Putamen (tissue), 1 donor: Measurements from ENCODE around the gene RSPO1.
"Not testable (repeated sequence)": the region's sequence is repeated elsewhere in the genome, so short reads cannot be mapped to it uniquely, and the experiment has no call there.

Experiments
- DNase-seq: peaks from one replicate; pipeline ENCODE4 v3.0.0-alpha.2; 2016; ENCODE audit warnings: low spot score

RSPO1 gene

DNA sequence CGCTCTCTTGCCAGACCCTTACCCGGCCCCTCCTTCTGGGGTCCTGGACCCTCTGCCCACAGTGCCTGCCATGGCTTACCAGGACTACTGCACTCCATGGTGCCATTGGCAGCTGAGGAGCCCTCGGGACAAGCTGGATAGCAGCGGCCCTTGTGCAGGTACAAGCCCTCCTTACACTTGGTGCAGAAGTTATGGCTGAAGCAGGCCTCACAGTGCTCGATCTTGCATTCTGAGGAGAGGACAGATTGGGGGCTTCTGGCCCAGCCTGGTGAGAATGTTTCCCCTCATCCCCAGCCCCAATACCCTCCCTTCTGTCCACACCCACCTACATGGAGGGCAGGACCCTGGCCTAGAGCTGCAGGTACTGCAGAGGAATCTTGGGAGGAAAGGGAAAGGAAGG lies 20.6 kb downstream of the RSPO1 start:
- DNase-seq: no peak

DNA sequence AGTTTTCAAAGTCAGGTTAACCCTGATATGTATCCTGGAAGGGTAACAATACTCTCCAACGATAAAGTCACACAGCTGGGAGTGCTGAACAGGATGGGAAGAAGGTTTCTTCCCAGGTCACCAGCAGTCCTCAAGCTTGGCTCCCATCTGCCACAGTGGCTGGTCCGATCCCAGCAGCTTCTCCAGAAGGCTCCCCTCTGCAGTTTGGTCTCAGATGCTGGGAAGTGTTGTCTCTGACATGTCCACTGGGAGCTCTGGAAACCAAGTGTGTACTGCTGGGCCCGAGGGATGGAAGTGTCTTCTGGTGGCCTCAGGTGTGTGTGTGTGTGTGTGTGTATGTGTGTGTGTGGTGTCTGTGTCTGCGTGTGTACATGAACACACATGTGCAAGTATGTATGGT lies 22.5 kb downstream of the RSPO1 start:
- DNase-seq: no peak

DNA sequence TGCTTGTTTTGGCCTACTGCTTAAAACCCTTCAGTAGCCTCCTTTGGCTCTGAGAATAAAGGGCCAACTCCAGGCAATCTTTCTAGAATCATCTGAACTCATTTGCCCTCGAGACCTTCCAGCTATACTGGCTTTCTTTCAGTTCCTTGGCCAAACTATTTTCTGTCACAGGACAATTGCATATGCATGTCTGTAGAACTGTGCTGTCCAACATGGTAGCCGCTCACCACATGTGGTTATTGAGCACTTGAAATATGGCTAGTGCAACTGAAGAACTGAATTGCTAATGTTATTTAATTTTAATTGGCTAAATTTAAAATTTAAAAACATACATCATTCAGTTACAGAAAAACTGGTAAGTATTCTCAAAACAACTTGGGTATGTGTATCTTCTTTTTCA lies 24.7 kb downstream of the RSPO1 start:
- no peak for DNase-seq

DNA sequence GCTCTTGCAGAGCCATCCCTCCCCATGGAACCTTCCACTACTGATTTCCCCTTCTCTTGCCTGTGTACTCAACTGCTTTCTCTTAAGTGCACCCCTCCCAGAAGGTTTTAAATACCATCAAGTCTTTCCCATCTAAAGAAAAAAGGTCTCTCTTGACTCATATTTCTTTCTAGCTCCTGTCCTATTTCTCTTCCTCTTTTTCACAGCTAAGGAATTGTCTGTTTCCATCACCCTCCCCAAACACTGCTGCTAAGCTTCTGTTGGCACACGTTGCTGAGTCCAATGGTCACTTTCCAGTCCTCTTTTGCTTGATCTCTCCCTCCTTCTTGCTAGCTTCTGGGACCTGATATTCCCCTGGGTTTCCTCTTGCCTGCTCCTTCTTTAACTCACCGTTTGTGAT lies 25.7 kb downstream of the RSPO1 start:
- no peak for DNase-seq

DNA sequence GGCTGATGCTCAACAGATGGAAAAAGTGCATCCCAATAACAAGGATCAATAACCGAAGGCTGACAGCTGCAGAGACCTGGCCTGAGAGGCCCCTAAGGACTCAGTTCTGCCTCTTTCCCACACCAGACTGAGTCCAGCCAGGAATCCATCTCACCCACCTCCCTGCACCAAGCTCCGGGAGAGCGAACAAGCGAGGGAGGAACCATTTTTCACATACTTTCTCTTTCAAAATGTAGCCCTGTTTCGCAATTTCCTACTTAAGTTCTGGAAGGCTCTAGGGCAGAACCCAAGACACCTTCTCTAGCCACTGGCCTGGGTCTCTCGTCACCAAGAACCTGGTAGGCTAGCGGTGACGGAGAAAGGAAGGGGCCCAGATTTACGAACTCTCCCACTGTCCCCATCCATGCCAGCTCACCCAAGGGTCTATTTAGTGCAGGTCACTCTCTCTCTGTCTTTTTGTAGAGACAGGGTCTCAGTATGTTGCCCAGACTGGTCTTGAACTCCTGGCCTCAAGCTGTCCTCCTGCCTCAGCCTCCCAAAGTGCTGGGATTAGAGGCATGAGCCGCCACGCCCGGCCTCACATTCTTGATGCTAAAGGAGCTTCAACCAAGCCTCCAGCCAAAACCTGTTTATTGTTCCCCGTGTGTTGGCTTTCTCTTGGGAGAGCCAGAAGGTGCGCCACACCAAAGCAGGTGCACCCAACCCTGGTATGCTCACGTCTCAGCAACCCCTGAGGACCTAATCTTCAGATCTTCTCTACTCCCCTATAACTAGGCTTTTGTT lies 28.0 kb downstream of the RSPO1 start:
- DNase-seq: no peak

DNA sequence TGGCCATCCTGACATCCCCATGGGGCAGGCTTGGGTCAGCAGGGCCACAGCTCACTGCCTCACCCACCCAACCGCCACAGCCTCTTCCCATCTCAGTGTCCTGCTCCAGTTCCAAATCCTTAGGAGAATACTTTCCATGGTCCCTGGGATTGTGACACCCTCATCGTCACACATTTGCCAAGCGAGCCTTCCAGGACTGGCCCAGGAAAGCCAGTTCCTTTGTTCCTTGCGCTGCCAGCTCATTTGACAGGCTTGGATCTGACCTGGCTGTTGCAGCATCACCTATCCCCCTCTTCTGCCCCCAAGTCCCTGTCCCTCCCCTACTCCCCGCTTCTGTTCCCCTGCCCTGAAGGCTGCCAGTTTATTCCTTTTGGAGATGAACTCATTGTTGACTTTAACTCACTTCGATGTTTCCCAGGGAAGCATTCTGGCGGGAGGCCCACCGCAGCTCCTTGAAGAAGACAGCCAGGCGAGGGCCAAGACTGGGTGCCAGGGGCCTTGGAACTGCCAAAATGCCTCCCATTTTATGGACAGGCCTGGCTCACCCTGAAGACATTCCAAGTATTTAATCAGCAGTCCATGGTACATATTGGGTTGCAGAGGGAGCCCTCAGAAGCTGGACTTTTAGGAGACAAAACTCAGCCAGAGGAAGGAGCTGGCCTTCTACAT lies 28.8 kb downstream of the RSPO1 start:
- no peak for DNase-seq

DNA sequence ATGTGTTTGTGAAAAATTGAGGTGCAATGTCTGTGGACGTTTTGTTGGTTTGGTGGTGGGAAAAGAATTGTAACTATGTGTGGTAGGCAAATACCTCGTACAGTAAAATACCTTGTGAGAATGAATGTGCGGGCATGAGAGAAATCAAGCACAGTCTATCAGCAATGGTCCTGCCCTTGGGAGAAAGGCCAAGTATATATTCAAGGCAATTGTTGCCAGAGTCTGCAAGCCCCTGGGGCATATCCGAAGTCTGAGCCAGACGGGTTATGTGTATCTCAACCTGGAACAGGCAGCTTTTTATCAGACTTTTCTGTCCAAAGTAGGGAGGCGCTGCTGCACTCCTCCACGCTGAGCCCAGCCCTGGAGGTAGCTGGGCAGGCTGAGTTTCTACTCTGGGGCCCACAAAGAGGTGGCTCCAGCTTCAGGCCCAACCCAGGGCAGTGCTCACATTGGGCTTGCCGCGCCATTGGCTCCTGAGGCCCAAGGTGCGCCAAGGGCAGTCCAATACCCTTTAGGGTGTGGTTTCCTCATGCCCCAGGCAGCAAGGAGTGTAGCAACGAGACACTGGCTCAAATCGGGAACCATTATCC lies 29.5 kb downstream of the RSPO1 start:
- no peak for DNase-seq

DNA sequence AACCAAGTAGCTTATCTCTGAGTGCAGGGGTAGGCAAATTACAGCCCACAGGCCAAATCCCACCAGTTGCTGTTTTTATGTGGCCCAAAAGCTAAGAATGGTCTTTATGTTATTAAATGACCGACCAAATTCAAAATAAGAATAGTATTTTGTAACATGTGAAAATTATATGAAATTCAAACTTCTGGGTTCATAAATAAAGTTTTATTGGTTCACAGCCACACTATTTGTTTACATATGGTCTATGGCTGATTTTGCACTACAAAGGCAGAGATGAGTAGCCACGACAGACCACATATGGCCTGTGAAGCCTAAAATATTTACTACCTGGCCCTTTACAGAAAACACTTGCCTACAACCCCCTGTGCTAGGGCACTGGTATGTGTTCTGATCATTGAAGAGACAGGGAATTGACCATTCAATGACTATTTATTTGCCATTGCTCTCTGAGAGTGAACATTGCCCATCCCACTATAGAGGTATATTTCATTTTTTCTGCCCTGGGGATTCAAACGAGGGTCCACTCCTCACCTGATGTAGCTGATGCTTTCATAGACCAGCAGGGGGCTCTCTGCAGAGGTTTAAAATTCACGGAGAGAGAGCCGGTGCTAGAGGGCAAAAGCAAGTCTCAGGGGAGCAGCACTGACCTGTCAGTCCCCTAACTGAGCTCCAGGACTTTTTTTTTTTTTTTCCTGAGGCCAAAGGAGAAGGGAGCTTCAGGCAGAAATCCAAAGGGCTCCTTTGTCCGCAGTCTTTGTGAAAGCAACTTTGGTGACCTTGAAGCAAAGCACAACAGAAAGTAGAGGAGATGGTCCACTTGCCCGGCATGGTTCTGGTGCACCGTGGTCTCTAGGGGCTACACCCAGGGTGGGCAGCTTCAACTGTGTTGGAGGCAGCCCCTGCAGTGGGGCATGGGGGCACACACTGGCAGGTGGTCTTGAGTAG lies 31.7 kb downstream of the RSPO1 start:
- no peak for DNase-seq

DNA sequence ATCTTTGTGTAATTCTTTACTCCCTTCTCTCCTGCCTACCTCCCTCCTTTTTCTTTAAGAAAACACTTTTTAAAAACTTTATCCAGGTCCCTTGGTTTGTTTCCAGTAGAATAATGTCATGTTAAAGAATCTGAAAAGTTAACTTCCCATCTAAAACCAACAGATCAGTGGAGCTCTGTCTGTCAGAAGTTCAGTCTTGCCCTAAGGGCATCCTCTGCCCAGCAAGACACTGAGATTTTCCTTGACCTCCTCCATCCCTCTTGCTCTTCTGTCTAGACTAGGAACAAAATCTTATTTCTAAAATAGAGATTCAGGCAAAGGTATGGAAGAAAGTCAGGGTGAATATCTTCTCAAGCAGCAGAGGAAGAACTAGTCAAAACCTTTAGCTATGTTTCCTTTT lies 33.3 kb downstream of the RSPO1 start:
- DNase-seq: no peak

DNA sequence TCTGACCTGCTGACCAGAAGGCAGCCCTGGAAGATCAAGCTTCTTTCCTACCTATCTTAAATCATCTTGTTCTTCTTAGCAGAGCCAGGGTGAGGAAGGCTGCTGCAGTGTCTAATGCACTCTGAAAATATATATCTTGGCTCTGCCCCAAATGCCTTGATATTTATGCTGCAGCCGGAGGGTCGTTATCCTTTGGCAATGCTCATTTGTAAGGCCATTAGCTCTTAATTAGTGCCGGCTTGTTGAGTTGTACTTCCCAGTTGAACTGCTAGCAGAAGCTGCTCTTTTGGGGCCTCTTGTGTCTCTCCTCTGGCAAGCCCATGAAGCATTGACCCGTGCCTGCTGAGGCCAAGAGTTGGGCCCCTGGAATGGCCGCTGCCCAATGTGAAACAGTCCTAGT lies 34.8 kb downstream of the RSPO1 start:
- DNase-seq: no peak

DNA sequence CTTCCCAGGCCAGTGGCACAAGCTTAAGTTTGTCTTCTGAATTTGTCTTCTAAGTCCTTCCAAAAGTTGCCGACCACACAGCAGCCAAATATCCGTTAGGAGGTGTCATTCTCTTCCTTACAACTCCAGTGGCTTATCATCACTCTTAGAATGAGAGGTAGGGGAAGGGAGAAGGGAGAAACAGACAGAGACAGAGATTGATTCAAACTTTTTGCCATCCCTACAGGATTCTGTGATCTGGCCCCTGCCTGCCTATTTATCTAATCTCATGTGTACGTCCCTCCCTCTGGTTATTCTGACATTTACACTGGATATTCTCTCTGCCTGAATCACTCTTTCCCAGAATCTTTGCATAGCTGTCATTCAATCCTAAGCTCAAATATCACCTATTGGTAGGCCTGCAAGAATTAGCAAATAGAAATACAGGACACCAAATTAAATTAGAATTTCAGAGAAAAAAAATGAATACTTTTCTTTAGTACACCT lies 38.5 kb downstream of the RSPO1 start:
- no peak for DNase-seq

DNA sequence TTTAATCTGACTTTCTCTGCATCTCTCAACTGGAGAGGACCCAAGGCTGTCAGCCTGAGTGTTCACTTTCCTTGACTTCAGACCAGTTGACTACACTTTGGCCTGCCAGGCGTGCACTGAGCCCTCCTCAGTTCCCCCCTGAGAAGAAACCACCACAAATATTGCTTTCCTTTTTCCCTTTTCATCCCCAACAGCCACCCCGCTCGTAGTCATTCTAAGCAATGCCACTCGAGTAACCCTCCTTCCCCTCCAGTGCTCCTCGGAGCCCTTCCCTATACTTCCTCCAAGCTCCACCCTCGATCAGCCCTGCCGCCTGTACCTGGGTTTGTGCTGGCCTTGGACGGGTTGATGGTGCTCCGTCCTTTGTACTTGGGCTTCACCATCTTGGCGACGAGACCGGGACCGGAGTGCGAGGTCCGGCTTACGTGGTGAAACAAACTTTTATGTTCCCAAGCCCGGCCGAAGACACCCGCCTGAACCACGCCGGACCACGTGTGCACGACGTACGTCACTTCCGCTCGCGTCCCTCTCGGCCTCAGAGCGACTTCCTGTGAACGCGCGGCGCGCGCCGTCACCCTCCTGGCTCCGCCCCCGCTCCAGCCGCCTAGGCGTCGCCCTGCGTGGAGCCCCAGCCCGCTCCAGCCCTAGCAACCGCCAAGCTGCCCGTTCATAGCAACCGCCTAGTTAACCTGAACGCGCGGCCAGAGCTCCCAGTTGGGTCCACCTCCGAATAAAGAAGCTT lies 39.1 kb downstream of the RSPO1 start, which contains the start of gene GNL2:
Gene GNL2 (minus strand): TSS at position 498 of the 742 bp plus-strand sequence. CDS start 115 bp downstream, at position 383.
- peak; percentile 95 for DNase-seq

DNA sequence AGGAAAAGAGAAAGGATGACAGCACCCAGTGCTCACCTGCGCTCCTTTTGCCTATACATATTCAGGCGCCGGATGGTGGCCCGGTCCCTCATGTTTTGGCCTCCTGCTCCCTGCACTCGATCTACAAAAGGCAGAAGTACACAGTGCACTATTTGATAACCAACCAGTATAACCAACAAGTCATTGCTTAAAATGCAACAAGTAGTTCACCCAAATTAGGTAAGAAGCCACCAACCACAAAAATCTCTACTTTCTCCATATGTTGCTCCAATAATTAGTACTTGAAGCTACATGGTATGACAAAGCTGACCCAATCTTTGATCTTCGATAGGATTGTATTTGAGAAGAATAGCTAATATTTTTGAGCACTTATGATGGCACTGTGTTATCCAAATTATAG lies 41.0 kb downstream of the RSPO1 start:
- DNase-seq: no peak

DNA sequence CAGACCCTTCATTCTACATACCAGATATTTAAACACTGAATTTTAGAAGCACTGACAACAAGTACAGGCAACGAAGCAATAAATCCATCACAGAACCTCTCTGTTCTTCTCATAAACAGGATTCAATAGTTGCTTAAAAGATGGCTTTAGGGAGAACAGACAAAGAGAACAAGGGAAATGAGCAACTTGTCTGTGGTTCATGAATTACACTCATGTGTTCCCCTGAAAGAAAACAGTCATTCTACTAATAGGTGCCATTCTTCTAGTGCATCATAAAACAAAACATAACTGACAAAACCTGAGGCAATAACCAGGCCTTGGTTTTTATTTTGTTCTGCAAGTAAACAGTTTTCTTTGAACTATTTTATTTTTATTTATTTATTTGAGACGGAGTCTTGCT lies 45.8 kb downstream of the RSPO1 start:
- DNase-seq: no peak

DNA sequence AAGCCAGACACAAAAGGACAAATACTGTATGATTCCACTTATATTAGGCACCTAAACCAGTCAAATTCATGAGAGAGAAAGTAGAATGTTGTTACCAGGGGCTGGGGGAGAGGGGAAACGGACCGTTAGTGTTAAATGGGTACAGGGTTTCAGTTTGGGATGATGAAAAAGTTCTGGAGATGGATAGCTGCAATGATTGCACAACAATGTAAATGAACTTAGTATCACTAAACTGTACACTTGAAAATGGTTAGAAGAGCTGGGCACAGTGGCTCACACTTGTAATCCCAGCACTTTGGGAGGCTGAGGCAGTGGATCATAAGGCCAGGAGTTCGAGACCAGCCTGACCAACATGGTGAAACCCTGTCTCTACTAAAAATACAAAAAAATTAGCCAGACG lies 50.1 kb downstream of the RSPO1 start:
- DNase-seq: not testable (repeated sequence)

DNA sequence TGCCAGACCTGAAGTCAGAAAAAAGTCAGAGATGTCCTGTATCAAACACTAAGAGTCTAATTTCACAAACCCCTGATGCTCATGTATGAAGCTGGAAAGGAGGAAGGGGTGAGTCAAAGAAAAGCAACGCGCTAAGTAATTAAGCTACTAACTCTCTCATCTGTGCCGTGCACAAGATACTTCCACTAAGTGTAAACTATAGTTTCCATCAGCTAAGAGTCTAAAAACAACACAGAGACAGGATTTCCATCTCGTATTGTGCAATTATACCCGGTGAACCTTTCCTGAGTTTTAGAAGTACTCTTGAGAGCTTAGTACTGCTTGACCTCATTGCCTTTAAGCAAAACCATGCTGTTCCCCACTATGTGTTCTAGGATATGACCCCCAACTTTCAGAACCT lies 59.0 kb downstream of the RSPO1 start:
- no peak for DNase-seq

DNA sequence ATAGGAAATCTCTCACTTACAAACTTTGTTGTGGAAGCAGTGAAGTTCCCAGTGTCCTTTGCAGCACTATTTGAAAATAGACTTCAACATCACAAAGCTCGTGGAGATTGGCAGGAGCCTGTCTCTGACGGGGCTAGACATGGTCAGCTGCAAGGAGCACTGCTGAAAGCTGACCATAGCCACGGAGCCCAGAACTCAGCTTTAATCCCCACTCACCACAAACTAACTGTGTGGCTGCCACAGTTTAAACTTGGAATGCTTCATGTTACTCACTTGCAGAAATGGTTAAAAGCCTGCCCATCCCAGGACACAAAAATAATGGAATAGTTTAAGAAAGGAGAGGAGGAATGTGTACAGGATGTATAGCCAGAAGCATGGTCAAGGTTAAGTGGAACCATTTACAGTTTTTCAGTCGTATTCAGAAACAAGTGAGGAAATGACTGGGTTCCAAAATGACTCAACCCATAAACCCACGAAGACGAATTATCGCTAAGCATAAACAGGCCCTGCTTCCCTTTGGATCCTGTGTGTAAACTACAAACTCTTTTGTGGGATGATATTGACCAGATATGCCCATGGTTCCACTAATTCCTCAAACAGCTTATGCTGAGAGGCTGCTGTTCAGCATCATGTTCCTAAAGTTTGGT lies 59.7 kb downstream of the RSPO1 start:
- DNase-seq: no peak

DNA sequence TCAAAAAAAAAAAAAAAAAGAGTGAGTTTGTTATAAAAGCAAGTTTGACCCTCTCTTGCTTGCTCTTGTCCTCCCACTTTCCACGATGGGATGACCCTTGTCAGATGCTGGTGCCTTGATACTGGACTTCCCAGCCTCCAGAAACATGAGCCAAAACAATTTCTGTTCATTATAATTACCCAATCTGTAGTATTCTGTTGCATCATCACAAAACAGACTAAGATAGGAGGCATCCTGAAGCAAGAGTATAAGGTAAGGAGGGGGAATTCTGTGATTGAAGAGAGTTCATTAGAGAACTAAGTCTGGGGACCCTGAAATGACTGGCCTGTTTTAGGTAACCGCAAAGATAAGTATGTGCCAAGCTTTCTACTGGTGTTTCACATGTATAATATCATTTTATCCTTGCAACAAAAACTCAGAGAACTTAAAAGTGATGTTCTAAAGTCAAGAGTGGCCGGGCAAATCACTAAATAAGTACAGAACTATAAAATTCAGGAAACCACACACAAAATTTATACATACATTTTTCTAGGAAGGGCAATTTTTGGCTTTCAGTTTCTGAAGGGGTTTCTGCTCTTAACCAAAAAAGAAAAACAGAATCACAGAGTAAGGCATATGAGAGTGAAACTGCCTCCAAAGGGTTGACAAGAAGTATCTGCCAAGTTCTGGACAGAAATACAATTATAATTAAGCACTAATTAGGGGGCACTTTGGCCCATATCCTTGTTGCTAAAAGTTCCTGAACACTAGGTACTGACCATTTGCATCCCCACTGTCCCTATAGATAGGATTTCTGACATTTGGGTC lies 64.0 kb downstream of the RSPO1 start:
- DNase-seq: no peak

DNA sequence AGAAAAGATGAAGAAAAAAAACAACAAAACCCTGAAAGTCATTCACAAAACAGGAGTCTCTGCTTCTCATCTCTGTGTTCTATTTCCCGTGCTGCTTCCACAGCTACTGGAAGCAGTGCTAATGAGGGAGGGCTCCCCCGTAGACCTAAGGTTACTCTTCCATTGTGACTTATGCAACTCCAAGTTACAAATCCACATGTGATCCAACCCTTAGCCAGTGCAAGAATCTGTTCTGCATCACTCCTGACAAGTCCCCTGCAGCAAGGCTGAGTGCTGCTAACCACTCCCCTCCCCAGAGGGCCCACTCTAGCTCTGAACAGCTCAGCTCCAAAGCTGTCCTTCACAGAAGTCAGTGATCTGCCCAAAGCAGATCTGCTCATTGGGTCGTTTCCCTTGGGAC lies 67.7 kb downstream of the RSPO1 start:
- no peak for DNase-seq

DNA sequence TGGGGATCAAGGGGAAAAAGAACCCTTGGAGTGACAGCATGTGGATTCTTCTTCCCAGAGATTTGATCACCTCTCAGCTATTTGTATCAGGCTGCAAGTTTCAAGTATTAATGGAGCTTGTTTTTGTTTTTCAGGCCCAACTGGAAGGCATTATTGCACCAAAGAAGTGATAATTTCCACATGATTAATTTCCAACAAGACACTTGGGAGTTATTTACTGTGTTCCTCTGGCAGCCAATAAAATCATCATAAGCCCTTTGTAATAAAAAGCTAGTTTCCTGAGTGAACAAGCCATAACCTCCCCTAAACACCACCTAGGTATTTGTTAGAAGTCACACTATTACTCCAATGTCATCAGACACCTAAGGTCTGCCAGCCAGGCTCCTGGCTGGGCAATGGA lies 69.8 kb downstream of the RSPO1 start:
- DNase-seq: no peak
